Stimulated activated CD8-positive, alpha-beta memory T cell treated with anti-CD3 and anti-CD28 coated beads, Interleukin-12 subunit alpha, Interleukin-12 subunit beta, amount 100 ng/mL, for 24 hours (primary cell): ENCODE results near the gene ENG.
"Not testable (repeated sequence)": the region's sequence is repeated elsewhere in the genome, so short reads cannot be mapped to it uniquely, and the experiment has no call there.

ENCODE experiments used
- DNase-seq: peaks from one replicate; pipeline ENCODE4 v3.0.0-alpha.2; 2020; ENCODE audit errors: extremely low read depth

ENG gene

DNA sequence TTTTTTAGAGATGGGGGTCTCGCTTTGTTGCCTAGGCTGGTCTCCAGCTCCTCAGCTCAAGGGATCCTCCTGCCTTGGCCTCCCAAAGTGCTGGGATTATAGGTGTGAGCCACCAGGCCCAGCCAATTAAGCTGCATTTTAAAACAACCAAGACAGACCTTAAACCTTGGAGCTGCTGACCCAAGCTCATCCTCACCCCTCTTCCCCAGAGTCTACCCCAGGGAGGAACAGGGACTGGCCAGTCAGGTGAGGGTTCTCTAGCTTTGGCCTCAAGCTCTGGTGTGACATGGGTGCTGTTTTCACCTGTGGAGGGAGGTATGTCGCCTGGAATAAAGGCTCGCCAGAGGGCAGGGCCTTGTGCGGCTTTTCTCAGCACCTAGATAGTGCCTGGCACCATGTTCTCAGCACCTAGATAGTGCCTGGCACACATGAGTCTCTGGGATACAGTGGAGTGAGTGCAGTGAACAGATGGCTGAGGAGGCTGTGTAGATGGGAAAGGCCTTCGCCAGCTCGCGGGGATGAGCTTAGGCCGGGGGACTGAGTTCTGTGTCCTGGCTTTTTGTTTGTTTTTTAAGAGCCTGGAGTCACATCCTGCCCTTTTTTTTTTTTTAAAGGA is 61.3 kb downstream of the ENG start:
- no peak for DNase-seq

DNA sequence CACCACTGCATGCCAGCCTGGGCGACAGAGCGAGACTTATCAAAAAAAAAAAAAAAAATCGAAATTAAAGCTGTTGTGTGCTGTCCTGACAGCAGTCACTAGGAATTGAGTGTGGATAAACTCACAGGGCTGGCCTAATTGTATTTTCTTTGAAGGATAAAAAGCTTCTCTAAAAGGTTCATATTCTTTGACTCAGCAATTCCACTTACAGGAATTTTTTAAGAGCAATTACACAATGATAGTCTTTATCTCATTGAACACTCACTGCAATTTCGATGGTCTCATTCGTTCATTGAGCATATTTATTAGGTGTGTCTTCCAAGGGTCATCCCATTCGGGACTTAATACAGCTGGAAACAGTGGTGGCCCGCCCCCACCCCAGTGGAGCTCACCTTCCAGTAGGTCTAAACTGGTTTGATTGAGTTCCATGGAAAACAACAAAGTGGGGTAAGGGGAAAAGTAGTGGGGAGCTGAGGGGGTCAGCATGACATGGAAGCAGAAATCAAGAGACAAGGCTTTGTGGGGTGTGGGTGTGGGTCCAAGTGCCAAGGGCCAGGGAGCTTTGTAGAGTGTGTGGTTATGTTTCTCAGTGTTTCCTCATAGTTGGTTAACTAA is 61.9 kb downstream of the ENG start:
- DNase-seq = no peak

DNA sequence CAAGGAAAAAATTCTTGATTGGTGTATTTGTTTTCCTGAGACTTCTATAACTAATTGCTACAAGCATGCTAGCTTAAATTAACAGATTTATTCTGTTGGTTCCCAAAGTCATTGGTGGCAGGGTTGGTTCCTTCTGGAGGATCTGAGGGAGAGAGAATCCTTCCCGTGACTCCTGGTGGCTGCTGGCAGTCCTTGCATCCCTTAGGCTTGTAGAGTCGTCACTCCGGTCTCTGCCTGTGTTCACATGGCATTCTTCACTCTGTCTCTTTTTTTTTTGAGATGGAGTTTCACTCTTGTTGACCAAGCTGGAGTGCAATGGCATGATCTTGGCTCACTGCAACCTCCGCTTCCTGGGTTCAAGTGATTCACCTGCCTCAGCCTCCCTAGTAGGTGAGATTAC is 63.4 kb downstream of the ENG start:
- no peak for DNase-seq

DNA sequence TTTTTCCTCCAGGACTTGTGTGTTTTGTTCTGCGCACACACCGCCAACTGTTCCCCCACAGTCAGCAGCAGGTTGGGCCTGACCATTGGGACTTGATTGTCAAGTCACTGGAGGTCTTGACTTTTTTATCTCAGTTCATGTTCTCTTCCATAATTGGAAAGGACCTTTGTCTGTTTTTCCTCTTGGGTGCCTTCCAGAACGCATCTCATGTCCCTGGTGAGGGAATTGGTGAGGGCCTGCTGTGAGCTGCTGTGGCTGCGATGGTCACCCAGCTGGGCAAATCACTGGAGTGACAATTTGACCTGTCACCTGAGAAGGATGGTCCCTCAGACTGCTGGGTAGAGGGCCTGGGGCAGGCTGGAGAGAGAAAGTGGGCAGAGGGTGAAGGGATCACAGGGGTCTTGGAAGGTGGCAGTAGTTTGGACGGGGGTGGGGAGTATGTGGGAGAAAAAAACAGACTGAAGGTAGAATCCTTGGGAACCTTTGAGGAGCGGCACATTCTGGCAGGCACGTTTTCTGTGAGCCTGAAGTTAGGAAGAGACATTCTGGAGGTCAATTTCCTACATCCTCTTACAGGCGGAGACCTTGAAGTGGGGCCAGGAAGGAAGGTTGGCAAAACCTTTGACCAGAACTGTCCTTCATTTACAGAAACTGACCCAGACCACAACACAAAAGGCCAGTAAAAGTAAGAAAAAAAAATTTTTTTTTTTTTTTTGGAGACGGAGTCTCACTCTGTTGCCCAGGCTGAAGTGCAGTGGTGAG is 64.2 kb downstream of the ENG start:
- no peak for DNase-seq

DNA sequence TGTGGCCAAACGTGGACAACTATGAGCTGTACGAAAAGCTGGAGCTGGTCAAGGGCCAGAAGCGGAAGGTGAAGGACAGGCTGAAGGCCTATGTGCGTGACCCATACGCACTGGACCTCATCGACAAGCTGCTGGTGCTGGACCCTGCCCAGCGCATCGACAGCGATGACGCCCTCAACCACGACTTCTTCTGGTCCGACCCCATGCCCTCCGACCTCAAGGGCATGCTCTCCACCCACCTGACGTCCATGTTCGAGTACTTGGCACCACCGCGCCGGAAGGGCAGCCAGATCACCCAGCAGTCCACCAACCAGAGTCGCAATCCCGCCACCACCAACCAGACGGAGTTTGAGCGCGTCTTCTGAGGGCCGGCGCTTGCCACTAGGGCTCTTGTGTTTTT is 65.3 kb downstream of the ENG start:
- DNase-seq = no peak

DNA sequence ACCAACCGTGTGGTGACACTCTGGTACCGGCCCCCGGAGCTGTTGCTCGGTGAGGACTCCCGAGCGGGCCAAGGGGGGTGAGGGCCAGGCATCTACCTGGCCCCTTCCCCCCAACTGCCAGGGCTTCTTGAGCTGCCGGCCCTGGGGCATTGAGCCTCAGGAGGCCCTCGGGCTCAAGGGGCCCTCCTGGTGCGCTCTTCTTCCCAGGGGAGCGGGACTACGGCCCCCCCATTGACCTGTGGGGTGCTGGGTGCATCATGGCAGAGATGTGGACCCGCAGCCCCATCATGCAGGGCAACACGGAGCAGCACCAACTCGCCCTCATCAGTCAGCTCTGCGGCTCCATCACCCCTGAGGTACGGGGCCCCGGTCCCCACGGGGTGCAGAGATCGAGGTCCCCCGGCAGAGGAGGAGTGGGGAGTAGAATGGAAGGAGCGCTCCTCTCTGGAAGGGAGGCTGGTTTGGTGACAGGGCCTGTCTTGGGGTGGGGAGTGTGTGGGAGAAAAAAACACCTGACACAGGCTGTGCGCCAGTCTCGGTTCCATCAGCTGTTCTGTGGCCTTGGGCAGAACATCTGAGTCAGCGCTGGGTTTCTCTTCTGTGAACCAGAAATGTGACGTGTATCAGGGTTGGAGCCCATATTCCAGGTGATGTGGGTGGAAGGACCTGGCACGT is 66.0 kb downstream of the ENG start:
- DNase-seq = no peak

DNA sequence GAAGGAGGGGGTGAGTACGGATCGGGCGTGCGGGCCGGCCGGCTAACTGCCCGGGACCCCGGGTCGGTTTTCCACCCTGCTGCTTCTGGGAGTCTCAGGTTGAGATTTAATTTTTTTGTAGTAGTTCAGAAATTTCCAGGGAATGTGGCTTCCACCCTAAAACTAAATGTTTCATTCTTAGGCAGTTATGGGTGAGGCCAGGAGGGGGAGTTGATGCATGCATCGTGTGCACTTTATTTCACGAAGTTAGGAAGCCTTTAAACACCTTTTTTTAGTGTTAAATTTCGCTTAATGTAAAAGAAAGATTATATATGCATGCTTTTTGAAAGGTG is 67.7 kb downstream of the ENG start:
- no peak for DNase-seq

DNA sequence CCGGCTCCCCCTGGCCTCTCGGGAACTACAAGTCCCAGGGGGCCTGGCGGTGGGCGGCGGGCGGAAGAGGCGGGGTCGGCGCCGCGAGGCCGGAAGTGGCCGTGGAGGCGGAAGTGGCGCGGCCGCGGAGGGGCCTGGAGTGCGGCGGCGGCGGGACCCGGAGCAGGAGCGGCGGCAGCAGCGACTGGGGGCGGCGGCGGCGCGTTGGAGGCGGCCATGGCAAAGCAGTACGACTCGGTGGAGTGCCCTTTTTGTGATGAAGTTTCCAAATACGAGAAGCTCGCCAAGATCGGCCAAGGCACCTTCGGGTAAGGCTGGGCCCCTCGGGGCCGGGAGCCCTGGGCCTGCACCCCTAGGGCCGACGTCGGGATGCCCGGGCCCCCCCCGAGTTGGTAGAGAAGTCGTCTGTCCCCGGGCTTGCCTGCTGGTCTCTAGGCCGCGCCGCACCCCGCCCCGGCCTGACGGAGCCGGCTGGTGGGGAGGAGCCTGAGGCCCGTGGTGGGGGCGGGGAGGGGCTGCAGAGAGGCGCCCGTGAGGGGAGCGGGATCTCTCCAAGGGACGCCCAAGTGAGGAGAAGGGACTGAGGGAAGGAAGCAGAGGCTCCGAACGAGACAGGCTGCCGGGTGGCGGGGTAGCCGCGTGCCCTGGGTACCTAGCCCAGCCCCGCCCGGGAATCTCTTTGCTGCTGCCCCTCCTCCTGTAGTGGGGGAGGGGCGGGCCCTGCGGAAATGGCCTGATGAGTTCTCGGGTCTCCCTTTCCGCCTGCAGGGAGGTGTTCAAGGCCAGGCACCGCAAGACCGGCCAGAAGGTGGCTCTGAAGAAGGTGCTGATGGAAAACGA is 68.3 kb downstream of the ENG start, which contains the start of gene CDK9:
TSS of gene CDK9 (plus strand) at position 102 of the 840 bp plus-strand sequence. CDS start at position 217, 115 bp downstream.
- DNase-seq = peak; percentile 86

DNA sequence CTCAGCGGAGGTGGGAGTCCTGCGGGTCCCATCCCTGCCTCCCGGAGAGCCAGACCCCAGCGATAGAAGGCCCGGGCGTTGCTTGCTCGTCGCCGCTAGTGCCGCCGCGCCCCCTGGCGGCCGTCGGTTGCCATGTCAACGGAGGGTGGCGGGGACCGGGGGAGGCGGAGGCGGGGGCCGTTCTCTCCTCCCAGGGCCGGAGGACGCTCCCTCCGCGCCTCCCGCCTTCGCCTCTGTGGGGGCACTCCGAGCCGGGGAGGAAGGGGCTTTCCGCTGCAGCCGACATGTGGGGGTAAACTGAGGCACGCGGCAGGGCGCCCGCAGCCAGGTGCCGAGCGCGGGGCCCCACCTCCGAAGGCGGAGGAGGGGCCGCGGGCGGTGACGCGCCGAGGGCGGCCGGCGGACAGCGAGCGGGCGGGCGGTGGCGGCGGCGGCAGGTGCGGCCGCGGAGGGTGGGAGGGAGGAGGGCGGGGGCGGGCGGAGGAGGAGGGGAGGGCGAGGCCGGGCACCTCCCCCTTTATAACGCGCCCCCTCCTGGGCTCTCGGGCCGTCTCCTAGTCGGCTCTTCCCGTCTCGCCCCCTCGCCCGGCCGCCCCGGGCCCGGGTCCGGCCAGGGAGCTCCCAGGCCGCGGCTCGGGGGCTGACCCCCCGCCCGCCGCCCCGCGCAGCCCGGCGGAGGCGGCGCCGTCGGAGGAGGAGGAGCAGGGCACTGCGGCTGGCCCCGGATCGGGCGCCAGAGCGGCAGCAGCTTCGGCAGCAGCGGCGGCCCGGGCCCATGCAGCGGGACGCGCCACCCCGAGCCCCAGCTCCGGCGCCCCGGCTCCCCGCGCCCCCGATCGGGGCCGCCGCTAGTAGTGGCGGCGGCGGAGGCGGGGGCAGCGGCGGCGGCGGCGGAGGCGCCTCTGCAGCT is 69.2 kb downstream of the ENG start:
- peak; percentile 77 for DNase-seq

DNA sequence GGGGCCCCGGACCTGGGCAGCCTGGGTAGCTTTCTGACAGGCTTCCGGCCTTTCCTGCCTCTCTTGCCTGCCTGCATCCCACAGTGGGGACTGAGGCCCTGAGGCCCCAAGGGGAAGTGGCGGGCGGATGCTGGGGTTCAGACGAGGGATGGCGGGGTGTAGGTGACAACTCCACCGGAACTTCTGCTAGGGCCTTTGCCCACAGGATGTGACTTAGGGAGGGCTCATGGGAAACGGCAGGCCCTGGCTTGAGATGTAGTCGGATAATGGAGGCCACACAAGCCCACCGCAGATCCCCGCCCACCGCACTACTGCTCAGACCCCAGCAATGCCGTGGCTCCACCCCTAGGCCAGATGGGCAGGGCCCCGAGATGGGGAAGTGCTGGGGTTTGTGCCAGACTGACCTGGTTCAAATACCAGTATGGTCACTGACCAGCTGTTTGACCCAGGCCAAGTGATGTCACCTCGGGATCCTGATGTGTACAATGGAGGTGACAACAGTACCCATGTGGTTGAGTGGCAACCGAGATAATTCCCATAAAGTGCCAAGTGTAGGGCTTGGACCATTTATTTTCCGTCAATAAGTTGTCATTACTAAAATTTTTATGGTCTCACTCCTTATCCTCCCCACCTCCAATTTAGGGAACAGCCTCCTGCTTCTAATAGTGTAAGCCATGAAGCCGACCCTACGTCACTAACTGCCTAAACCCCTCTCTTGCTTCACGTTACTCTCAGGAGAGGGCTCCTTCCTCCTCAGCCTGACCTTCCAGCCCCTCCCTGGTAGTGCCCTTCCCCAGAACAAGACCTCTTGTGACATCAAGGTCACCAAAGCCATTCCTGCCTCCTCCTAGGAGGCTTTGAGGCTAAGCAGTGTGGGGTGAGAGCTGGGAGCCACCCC is 71.1 kb downstream of the ENG start:
- DNase-seq = peak; percentile 45

DNA sequence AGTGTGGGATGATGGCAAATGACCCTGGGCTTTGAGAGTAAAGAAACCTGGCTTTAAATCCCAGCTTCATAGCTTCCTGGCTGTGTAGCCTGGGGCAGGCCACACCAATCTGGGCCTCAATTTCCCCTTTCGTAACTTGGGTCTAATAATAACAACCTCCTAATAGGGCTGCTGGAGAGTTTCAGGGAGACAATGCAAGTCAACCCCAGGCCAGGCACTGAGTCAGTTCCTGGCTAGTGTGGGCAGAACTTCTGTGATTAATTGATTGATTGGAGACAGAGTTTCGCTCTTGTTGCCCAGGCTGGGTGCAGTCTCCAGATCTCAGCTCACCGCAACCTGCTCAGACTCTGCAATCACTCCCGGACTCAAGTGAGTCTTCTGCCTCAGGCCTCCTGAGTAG is 72.7 kb downstream of the ENG start:
- DNase-seq = no peak

DNA sequence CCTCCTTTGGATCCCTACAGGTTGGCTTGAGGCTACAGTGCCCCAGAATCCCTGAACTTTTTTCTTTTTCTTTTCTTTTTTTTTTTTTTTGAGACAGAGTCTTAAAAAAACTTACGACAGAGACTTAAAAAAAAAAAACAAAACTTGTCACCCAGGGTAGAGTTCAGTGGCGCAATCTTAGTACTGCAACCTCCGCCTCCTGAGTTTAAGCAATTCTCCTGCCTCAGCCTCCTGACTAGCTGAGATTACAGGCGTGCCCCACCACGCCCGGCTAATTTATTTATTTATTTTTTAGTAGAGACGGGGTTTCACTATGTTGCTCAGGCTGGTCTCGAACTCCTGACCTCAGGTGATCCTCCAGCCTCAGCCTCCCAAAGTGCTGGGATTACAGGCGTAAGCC is 73.5 kb downstream of the ENG start:
- DNase-seq = not testable (repeated sequence)

DNA sequence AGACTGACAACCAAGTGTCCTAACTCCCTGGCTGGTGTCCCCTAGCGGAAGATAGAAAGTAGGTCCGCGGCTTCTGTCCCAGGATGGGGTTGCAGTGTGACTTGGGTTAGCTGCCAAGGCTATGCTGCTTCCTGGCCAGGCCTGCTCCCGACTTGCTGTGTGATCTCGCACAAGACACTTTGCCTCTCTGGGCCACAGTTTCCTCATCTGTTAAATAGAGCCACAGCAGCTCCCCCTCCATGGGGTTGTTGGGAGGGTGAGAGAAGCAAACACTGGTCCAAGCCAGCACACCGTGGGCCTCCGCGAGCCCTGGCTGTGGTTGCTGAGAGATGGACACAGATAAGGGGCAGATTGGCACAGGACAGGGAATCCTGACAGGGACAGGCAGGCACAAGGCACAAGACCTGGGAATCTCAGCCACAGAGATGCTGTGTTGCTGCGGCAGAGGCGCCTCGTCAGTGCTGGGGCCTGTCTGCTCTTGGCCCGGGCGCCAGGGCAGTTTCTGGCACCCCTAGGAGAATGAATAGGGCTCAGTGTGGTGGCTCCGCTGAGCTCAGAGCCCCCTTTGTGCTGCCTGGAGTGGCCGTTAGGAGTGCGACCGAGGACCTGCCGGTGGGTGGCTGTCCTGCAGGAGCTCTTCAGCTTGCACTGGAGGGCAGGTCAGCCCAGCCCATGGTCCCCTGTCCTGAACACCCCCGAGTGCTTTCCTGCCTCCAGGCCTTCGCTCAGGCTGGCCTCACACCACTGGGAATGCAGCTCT is 74.2 kb downstream of the ENG start:
- DNase-seq = no peak

DNA sequence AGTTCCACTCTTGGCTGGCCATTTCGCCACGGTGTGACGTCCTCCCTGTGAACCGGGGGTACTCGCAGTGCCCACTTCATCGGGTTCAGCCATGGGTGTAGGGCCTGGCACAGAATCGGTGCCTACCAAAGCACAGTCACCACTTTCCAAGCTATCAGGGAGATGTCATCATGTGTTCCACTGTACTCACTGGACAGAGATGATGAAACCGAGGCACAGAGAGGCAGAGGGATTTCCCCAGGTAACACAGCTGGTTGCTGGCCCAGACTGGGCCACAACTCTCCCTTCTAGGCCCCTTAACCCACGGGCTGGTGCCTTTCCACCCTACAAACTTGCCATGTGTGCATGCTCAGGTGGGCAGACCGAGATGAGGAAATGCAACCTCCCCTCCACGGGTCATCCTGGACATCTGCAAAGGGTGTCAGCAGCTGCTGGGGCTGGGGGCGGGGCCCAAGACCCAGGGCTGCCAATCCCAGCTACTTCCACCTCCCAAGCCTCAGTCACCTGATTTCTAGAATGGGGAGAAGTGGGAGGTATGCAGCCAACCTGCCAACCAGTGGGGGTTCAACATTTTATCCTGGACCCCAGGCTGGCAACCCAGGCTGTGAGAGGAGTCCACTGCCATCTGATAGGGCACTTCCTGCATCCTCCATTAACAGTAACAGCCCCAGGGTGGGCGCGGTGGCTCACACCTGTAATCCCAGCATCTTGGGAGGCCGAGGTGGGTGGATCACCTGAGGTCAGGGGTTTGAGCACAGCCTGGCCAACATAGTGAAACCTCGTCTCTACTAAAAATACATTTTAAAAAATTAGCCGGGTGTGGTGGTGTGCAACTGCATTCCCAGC is 75.1 kb downstream of the ENG start:
- DNase-seq = peak; percentile 27

DNA sequence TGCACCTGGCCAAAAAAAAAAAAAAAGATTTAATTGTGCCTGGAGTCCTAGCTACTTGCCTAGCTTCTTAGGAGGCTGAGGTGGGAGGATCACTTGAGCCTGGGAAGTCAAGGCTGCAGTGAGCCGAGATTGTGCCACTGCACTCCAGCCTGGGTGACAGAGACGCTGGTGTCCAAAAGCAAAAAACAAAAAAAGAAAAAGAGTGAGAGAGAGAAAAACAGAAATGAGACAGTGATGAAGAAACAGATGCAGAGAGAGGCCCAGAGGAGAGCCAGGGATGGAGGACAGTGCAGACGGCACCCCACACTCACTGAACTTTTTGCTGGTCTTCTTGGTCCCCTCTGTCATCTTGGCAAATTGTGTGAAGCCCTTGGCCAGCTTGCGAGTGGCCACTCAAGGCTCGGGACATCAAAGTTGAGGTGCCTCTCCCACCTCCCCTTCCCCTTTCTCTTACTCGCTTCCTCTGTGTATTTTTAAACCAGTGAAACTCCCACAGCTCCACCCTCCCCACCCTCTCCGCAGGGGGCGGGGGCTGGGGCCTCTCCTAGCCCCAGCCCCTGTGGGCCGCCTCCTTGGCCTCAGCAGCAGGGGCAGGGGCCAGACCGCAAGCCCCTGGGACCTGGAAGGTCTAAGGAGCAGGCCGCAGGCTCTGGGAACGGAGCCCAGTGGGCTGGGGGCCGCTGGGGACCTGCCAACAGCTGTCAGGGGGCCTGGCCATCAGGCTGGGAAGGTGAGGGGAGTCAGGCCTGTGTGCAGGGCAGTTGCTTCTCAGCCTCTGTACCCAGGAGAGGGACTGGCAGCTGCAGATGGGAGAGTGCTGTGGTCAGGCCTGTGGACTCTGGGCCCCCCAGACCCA is 76.0 kb downstream of the ENG start, which contains the start of gene SH2D3C:
TSS of gene SH2D3C (minus strand) at position 387 of the 856 bp plus-strand sequence. CDS start at position 348, 39 bp downstream.
- DNase-seq = no peak

DNA sequence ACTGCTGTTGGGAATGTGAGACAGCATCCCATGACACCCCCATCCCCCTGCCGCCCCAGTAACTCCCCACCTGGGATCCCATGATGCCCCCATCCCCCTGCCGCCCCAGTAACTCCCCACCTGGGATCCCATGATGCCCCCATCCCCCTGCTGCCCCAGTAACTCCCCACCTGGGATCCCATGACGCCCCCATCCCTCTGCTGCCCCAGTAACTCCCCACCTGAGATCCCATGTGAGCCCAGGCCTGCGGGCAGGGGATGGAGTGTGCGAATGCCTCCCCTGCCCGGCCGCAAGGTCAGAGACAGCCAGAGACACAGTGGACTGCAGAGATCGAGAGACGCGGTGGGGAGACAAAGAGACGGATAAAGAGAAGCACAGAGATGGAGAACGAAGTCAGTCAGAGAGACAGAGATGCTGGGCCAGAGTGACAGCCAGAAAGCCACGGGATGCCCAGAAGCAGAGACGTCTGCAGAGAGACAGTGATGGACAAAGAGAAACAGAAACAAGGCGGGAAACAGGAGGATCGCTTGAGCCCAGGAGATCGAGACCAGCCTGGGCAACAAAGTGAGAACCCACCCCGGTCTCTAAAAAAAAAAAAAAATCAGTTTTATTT is 77.0 kb downstream of the ENG start:
- DNase-seq = no peak
